PC-3 (cell line): Measurements from ENCODE around the gene SLC2A13. TPM values are rescaled to one million over a fixed set of nuclear protein-coding genes. Genes with fewer than 3 reads are reported as not detected.

ENCODE experiments used
- ATAC-seq: fragments of 200-7000 bp; cut with Tn5 transposase; 2 replicates; pipeline ENCODE4 v1.9.1; 2020; ENCODE audit warnings: mild to moderate bottlenecking, moderate library complexity
- Bru-seq: library from RNA; stranded (reverse); fragments of 400-500 nt; gene quantifications from one replicate; lab custom pipeline; 2021; lab: Mats Ljungman, UMichigan
- BruChase-seq, 2 experiments: library from RNA; stranded (reverse); fragments of 400-500 nt; gene quantifications; one replicate each; lab custom pipeline; 2021; lab: Mats Ljungman, UMichigan
- BruUV-seq: library from RNA; stranded (reverse); fragments of 400-500 nt; replicated peaks from 2 replicates; lab custom pipeline; 2021; lab: Mats Ljungman, UMichigan
- CTCF ChIA-PET: fragments of 300-600 bp; sonication (Branson Sonifier 250); formaldehyde crosslinking; loops from one replicate; lab custom pipeline; 2022; ENCODE audit warnings: antibody characterized with exemption; lab: Charles Lee
- POLR2A ChIA-PET: fragments of 300-600 bp; sonication (Branson Sonifier 250); formaldehyde crosslinking; loops from one replicate; lab custom pipeline; 2022; ENCODE audit warnings: antibody characterized with exemption; ENCODE audit not compliant: unreplicated experiment; lab: Charles Lee
- DNase-seq: peaks from one replicate; pipeline ENCODE4 v3.0.0-alpha.2; 2015
- H2AFZ ChIP-seq: fragments of 300-600 bp; sonication (generic); 2 replicates; pipeline ENCODE4 v1.6.0; 2016; ENCODE audit warnings: antibody characterized with exemption, low read length
- H3F3A ChIP-seq: fragments of 300-600 bp; sonication (generic); one replicate; pipeline ENCODE4 v1.6.0; 2017; ENCODE audit warnings: antibody characterized with exemption, low read length, control low read depth, mild to moderate bottlenecking; ENCODE audit not compliant: unreplicated experiment
- H3K27ac ChIP-seq: fragments of 300-600 bp; sonication (generic); 2 replicates; pipeline ENCODE4 v1.5.1; 2016; ENCODE audit warnings: mild to moderate bottlenecking, low read length
- H3K27me3 ChIP-seq: fragments of 300-600 bp; sonication (generic); 2 replicates; pipeline ENCODE4 v1.6.1; 2016; ENCODE audit warnings: low read length, mixed read lengths
- H3K36me3 ChIP-seq: fragments of 300-600 bp; sonication (generic); 2 replicates; pipeline ENCODE4 v1.6.1; 2016; ENCODE audit warnings: low read depth, mixed run types, low read length, mixed read lengths
- H3K4me1 ChIP-seq: fragments of 300-600 bp; sonication (generic); 2 replicates; pipeline ENCODE4 v1.5.1; 2016; ENCODE audit warnings: low read length; ENCODE audit not compliant: insufficient read depth
- H3K4me2 ChIP-seq: fragments of 300-600 bp; sonication (generic); 2 replicates; pipeline ENCODE4 v1.6.0; 2016; ENCODE audit warnings: low read length
- H3K4me3 ChIP-seq: fragments of 300-600 bp; sonication (generic); 2 replicates; pipeline ENCODE4 v1.5.1; 2016; ENCODE audit warnings: mild to moderate bottlenecking, low read length, mixed read lengths
- H3K79me2 ChIP-seq: fragments of 300-600 bp; sonication (generic); 2 replicates; pipeline ENCODE4 v1.6.1; 2017; ENCODE audit warnings: low read length, mixed read lengths
- H3K9ac ChIP-seq: fragments of 300-600 bp; sonication (generic); 2 replicates; pipeline ENCODE4 v1.6.0; 2016; ENCODE audit warnings: mild to moderate bottlenecking, low read length
- H3K9me2 ChIP-seq: fragments of 300-600 bp; sonication (generic); replicated peaks from 2 replicates; pipeline ENCODE4 v1.6.1; 2016; ENCODE audit warnings: mixed run types, low read length, mixed read lengths
- H3K9me3 ChIP-seq: fragments of 300-600 bp; sonication (generic); 2 replicates; pipeline ENCODE4 v1.6.1; 2016; ENCODE audit warnings: low read length, mixed read lengths
- H4K20me1 ChIP-seq: fragments of 300-600 bp; sonication (generic); 2 replicates; pipeline ENCODE4 v1.6.1; 2016; ENCODE audit warnings: low read length, mixed read lengths
- EZH2 ChIP-seq: fragments of 300-600 bp; sonication (generic); IDR thresholded peaks from one replicate; pipeline ENCODE4 v1.6.1; 2017; ENCODE audit warnings: antibody characterized with exemption, mild to moderate bottlenecking, low read length; ENCODE audit not compliant: unreplicated experiment
- EZH2phosphoT487 ChIP-seq: fragments of 300-600 bp; sonication (generic); IDR thresholded peaks from 2 replicates; pipeline ENCODE4 v1.6.1; 2018; ENCODE audit warnings: mild to moderate bottlenecking, antibody characterized with exemption, low read length, borderline replicate concordance
- intact Hi-C: fragments of 100-400 bp; cut with micrococcal nuclease; formaldehyde crosslinking; loops from 2 replicates; pipeline ENCODE4 v1.9.0; 2023
- long read RNA-seq: library from polyadenylated mRNA; unstranded; transcript quantifications from one replicate; pipeline ENCODE4 v2.0.0, GENCODE V29; 2021; ENCODE audit not compliant: unreplicated experiment
- total RNA-seq: library from RNA; depleted of rRNA; stranded (reverse); fragments of >200 nt; gene quantifications from 2 replicates; pipeline ENCODE4 v1.2.3, GENCODE V29; 2014; rRNA removed
- TF ChIP-seq, protein P1 (sequence below): fragments of 300-600 bp; sonication (generic); conservative IDR thresholded peaks from 2 replicates; pipeline ENCODE4 v1.5.1; 2017; ENCODE audit warnings: antibody characterized with exemption, low read depth, mild to moderate bottlenecking, low read length

The SLC2A13 gene
- 3.2 and 3.4 TPM in 2 replicates for total RNA-seq
- percentile 39 among the genes with signal in this experiment for Bru-seq, nascent RNA
- BruChase-seq, experiment 1, labeled RNA remaining after a 6-hour chase, result percentile 27 among the genes with signal in this experiment
- BruChase-seq, experiment 2, labeled RNA remaining after a 2-hour chase, result percentile 37 among the genes with signal in this experiment
- long read RNA-seq, full-length matches to known transcripts, result 2 of 10 reads
- long read RNA-seq, partial matches to known transcripts, result 2 of 10 reads
- long read RNA-seq, other reads (novel, unspliced or antisense), result 6 of 10 reads

DNA sequence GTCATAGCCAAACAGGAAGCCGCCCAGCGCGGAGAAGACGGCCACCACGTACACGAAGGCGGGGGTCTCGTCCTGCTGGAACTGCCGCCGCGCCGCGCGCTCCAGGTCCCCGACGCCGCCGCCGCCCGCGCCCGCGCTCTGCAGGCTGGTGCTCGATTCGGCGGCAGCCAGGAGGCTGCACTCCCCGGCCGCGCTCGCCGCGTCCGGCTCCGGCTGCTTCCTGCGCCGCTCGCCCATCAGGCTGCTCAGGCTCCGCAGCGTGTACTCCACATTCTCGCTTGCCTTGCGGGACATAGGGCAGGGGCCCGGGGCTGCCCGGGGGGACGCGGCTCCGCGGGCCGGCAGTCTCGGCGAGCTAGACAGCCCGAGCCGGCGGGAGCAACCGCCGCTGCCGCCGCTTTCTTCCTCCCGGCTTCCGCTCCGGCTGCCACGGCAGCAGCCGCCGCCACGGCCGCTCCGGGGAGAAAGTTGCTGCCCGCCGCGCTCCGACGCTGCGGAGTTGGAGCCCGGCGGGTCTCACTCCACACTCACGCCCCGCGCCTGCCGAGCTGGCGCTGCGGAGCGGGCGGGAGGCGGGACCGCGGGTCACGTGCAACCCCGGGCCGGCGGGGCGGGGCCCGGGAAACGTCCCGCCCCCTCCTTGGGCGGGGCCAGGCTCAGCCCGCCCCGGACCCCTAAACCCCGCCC, at the start of gene SLC2A13:
TSS of gene SLC2A13 (minus strand) at position 567 of the 687 bp plus-strand sequence. CDS start at position 294, 273 bp downstream.
- intact Hi-C loops, result loop anchor here (2.0 kb wide), 2 partner anchors 51 to 273 kb away; no protein-coding TSS in a partner anchor
- no peaks in the 10 kb centered on the region for H3K36me3 ChIP-seq
- TF ChIP-seq EZH2 (no peak), EZH2phosphoT487 (no peak)
- TF ChIP-seq, protein P1, sequence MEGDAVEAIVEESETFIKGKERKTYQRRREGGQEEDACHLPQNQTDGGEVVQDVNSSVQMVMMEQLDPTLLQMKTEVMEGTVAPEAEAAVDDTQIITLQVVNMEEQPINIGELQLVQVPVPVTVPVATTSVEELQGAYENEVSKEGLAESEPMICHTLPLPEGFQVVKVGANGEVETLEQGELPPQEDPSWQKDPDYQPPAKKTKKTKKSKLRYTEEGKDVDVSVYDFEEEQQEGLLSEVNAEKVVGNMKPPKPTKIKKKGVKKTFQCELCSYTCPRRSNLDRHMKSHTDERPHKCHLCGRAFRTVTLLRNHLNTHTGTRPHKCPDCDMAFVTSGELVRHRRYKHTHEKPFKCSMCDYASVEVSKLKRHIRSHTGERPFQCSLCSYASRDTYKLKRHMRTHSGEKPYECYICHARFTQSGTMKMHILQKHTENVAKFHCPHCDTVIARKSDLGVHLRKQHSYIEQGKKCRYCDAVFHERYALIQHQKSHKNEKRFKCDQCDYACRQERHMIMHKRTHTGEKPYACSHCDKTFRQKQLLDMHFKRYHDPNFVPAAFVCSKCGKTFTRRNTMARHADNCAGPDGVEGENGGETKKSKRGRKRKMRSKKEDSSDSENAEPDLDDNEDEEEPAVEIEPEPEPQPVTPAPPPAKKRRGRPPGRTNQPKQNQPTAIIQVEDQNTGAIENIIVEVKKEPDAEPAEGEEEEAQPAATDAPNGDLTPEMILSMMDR, result no peak
- DNase-seq (peak; percentile 74), ATAC-seq (peak; percentile 81)
- H3K4me3 ChIP-seq, result peak within 1 kb of the TSS; percentile 80
- H3F3A ChIP-seq, result no peaks in the 10 kb centered on the region
- POLR2A ChIA-PET, result interaction anchor here (0.6 kb wide), 1 partner anchor 124 kb away, joined by 12 read pairs; no protein-coding TSS in a partner anchor
- no peaks in the 10 kb centered on the region for H3K27me3 ChIP-seq
- 0 out of 2 replicates have a peak, but pooled peaks cover 4% of the 10 kb centered on the region for H3K4me1 ChIP-seq
- peak within 1 kb of the TSS; percentile 95 for H2AFZ ChIP-seq
- no peaks in the 10 kb centered on the region for H4K20me1 ChIP-seq
- H3K9ac ChIP-seq, result peak within 1 kb of the TSS; percentile 45; the same call in 1 of the 2 replicates
- H3K4me2 ChIP-seq, result peak within 1 kb of the TSS; percentile 80
- CTCF ChIA-PET, result interaction anchor here (0.5 to 3.1 kb wide), 3 partner anchors 95 to 1697 kb away, joined by 3 to 19 read pairs (median 3); no protein-coding TSS in a partner anchor
- H3K9me2 ChIP-seq, result no peaks in the 10 kb centered on the region
- H3K9me3 ChIP-seq, result no peaks in the 10 kb centered on the region
- no peak within 1 kb of the TSS for H3K27ac ChIP-seq
- H3K79me2 ChIP-seq, result no peaks in the 10 kb centered on the region
- no TSS peak for BruUV-seq

DNA sequence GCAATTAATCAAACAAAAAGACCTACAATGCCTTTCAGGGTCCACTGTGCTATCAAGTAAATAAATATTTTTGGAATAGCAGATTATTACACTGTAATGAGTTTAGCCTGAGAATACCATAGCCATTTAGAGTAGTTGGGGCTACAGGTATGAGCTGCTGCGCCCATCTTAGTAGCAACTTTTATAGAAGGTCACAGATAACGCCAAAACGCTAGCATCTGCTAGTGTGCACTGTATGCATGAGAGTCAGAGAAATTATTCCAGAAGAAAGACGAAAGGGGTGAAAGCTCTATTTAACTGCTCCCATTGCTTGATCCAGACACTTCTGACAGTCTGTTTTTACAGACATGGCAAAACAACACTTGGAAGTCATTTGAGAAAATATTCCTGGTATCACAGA, 48.5 kb upstream of the SLC2A13 start:
- Histone ChIP-seq H3K4me3 (no peak overlapping the region), H3K9me3 (no peaks in the 10 kb centered on the region), H3K27me3 (peaks cover 20% of the 10 kb centered on the region; the same call in 1 of the 2 replicates), H3K4me1 (peaks cover 4% of the 10 kb centered on the region; the same call in 1 of the 2 replicates), H3K9me2 (no peaks in the 10 kb centered on the region), H4K20me1 (no peaks in the 10 kb centered on the region), H3K27ac (no peak overlapping the region), H2AFZ (no peak overlapping the region), H3K36me3 (no peaks in the 10 kb centered on the region), H3K9ac (no peak overlapping the region), H3F3A (no peaks in the 10 kb centered on the region), H3K79me2 (no peaks in the 10 kb centered on the region), H3K4me2 (no peak overlapping the region)
- ChIA-PET CTCF (no interaction called here), POLR2A (no interaction called here)
- TF ChIP-seq EZH2 (no peak), EZH2phosphoT487 (no peak)
- TF ChIP-seq, protein P1, result no peak
- BruUV-seq, result no TSS peak
- ATAC-seq (no peak), DNase-seq (no peak)
- intact Hi-C loops, result loop anchor here (10.0 kb wide), 1 partner anchor 770 kb away; no protein-coding TSS in a partner anchor
